GM21423 (cell line): ENCODE measurements around the gene GPR156.
"Not testable (repeated sequence)": the region's sequence is repeated elsewhere in the genome, so short reads cannot be mapped to it uniquely, and the experiment has no call there.

Source experiments
- ATAC-seq: cut with Tn5 transposase; IDR thresholded peaks from one replicate; pipeline ENCODE4 v1.9.1; 2021; ENCODE audit warnings: mild to moderate bottlenecking, moderate library complexity; ENCODE audit not compliant: unreplicated experiment

Gene GPR156

GRCh38 chr3:120275618-120276017, 9.4 kb downstream of the GPR156 start:
- no peak for ATAC-seq

GRCh38 chr3:120274739-120275167, 10.3 kb downstream of the GPR156 start:
- no peak for ATAC-seq

- ATAC-seq: no peak
Observed at GRCh38 chr3:120272286-120272685, 12.7 kb downstream of the GPR156 start.

GRCh38 chr3:120265989-120266388, 19.0 kb downstream of the GPR156 start:
- ATAC-seq: no peak

- ATAC-seq: no peak
Observed at GRCh38 chr3:120264963-120265362, 20.1 kb downstream of the GPR156 start.

GRCh38 chr3:120263792-120264191, 21.2 kb downstream of the GPR156 start:
- ATAC-seq: no peak

- no peak for ATAC-seq
Observed at GRCh38 chr3:120258009-120258408, 27.0 kb downstream of the GPR156 start.

GRCh38 chr3:120245386-120245785, 39.6 kb downstream of the GPR156 start:
- no peak for ATAC-seq

- ATAC-seq: no peak
Observed at GRCh38 chr3:120244834-120245225, 40.2 kb downstream of the GPR156 start.

GRCh38 chr3:120239644-120240043, 45.4 kb downstream of the GPR156 start:
- ATAC-seq: no peak

- ATAC-seq: no peak
Observed at GRCh38 chr3:120227710-120228347, 57.2 kb downstream of the GPR156 start.

- ATAC-seq: no peak
Observed at GRCh38 chr3:120224237-120224636, 60.8 kb downstream of the GPR156 start.

GRCh38 chr3:120218981-120219380, 66.0 kb downstream of the GPR156 start:
- no peak for ATAC-seq

GRCh38 chr3:120216633-120217032, 68.4 kb downstream of the GPR156 start:
- ATAC-seq: not testable (repeated sequence)

- ATAC-seq: no peak
Observed at GRCh38 chr3:120214176-120214575, 70.8 kb downstream of the GPR156 start.

GRCh38 chr3:120212505-120212904, 72.5 kb downstream of the GPR156 start:
- ATAC-seq: no peak

- ATAC-seq: no peak
Observed at GRCh38 chr3:120209425-120209824, 75.6 kb downstream of the GPR156 start.

GRCh38 chr3:120204338-120204737, 80.7 kb downstream of the GPR156 start:
- ATAC-seq: no peak

GRCh38 chr3:120203621-120204020, 81.4 kb downstream of the GPR156 start:
- ATAC-seq: no peak

GRCh38 chr3:120203016-120203415, 82.0 kb downstream of the GPR156 start:
- ATAC-seq: no peak

- ATAC-seq: no peak
Observed at GRCh38 chr3:120202363-120202762, 82.7 kb downstream of the GPR156 start.

GRCh38 chr3:120200493-120201235, 84.4 kb downstream of the GPR156 start:
- no peak for ATAC-seq
